HG03457 (cell line): ENCODE data around the gene SLC8A1.

Experiments
- ATAC-seq: cut with Tn5 transposase; IDR thresholded peaks from one replicate; pipeline ENCODE4 v1.9.1; 2021; ENCODE audit warnings: moderate number of reproducible peaks; ENCODE audit not compliant: unreplicated experiment

The SLC8A1 gene

DNA sequence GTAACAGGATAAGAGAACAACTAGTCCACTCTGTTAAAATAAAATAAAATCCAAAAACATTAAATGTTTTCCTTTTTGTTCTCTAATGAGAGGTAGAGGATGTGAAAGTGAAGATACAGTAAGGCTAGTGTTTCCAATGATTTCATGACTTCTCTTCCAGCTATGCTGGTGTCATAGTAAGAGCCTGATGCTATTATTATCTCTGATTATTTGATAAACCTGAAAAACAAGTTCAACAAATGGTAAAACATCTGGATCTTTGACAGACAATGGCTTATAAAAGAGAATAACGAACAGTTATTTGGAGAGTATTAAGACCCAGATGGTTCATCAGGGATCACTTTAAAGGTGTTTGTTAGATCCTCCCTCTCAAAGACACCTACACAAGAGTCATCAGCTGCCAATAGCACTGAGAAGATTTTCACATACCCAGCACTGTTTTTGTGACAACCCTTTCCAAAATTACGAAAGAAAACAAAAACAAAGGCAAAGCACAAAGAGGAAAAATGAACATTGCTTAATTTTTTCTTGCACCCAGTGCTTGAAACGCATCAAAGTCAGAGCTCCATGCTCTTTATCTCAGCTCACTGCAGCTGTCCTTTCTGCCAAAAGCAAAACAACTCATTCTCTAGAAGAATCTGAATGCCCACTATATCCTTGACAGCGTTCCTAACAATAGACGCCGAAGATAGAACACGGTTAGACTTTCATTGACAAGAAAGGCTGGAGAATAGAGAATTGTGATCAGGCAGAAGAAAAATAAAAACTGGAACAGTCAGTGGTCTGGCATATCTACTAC lies 168.6 kb downstream of the SLC8A1 start:
- no peak for ATAC-seq

- ATAC-seq: no peak
These were observed 169.5 kb downstream of the SLC8A1 start for GRCh38 chr2:40282428-40282827.

DNA sequence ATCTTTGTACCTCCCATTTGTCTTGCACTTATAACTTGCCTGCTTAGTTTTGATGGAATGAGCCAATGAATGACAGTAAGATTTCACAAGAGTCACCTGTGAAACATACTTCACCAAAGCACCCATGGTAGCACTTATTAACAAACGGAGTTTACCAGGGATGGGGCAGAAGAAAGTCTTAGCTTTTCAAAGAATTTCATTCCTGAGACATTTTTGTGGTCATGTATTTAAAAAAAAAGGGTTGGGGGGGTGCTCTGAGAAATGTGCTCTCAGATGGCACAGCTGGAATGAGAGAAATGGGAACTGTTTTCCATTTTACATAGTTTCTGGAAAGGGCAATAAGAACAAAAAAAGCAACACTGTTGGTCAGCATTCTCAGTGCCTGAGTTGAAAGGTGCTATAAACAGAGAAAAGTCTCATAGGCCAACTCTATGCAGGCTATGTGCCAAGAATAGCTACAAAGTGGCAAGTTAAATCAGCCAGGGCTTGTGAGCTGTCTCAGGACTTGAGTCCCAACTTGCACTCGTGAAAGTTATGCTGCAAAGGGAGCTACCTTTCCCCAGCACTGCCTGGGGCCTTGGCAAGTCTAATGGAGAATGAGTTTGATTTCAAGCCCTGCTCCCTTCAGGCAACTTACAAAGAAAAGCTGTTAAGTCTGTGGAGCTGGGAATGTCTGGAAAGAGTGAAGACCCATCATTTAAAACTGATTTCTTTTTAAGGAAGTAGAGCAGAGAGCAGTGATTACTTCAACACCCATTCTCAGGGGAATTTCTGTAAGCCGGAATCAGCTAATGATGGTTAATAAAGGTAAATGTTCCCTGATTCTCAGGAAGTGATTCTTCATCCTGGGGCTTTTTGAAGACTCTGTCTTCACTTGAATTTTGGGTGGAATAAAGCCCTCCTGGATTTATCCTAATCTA lies 170.6 kb downstream of the SLC8A1 start:
- peak; percentile 73 for ATAC-seq

GRCh38 chr2:40279482-40279881 lies 172.4 kb downstream of the SLC8A1 start:
- no peak for ATAC-seq

- no peak for ATAC-seq
These were observed 172.9 kb downstream of the SLC8A1 start for GRCh38 chr2:40279001-40279400.

- ATAC-seq: no peak
These were observed 175.8 kb downstream of the SLC8A1 start for GRCh38 chr2:40276076-40276475.

GRCh38 chr2:40274270-40274669 lies 177.6 kb downstream of the SLC8A1 start:
- ATAC-seq: no peak

DNA sequence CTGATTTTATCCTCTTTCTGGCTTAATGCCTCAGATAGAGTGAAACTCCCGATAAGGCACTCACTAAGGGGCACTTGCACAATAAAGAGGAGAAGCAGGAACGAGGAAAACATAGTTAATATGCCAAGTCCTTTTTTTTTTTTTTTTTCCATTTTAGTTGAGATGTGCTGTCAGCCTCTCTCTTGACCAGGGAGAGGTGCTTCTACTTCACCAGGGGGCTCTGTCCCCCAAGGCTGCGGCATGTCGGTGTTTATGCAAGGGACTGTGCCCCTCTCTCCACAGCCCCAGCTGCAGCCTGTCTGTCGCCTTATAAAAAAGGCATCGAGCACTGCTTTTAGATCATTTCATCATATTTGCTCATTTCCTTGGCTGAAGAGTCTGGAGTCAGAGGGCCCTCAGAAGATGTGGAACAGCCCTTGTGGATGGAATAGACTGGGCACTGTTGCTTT lies 178.1 kb downstream of the SLC8A1 start:
- ATAC-seq: no peak

GRCh38 chr2:40271094-40271493 lies 180.8 kb downstream of the SLC8A1 start:
- ATAC-seq: no peak

DNA sequence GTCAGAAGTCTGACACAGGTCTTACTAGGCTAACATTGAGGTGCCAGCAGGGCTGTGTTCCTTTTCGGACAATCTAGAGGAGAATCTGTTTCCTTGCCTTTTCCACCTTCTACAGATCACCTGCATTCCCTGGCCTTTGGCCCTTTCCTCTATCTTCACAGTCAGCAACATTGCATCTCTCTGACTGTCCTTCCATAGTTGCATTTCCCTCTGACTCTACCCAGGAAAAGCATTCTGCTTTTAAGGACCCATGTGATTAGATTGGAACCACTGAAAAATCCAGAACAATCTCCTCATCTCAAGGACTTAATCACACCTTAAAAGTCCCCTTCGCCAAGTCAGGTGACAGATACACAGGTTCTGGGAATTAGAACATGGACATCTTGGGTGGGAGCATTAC lies 181.5 kb downstream of the SLC8A1 start:
- no peak for ATAC-seq

DNA sequence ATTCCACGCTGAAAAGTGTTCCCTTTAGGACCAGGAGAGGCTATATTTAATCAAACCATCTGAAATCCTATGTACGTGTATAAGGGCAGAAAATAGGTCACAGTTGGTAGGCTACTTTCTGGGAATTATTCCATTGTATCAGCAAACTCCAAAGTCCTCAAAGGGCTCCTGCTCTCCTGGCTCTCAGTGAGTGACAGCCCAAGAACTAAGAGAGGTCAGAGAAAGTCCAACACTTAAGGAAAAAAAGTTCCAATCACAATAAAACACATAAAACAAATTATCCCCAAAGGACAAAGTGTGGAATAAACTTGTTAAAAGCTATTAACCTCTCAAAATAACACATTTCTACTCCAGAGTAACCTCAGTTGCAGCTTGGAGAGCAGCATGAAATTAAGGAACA lies 183.3 kb downstream of the SLC8A1 start:
- no peak for ATAC-seq

DNA sequence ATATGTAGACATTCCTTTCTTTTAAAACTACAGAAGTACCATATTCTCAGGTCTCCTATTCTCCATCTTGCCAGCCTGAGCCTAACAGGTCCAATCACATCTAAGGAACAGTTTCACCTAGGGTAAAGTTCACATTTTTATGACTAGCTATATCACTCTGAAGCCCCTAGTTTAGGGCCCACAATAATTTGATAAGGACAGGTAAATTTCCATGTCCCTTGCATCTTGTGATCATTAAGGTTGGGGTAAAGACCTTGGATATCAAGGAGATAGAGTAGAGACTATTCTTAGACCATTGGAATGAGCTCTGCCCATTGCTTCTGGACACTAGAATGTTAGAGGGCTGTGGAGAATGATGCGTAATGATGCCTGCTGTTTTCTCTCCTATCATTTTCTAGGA lies 185.7 kb downstream of the SLC8A1 start:
- ATAC-seq: no peak

GRCh38 chr2:40265602-40266001 lies 186.3 kb downstream of the SLC8A1 start:
- no peak for ATAC-seq

- ATAC-seq: no peak
These were observed 190.8 kb downstream of the SLC8A1 start for GRCh38 chr2:40261042-40261441.

- ATAC-seq: no peak
These were observed 191.5 kb downstream of the SLC8A1 start for GRCh38 chr2:40260437-40260836.

- no peak for ATAC-seq
These were observed 192.0 kb downstream of the SLC8A1 start for GRCh38 chr2:40259900-40260299.

DNA sequence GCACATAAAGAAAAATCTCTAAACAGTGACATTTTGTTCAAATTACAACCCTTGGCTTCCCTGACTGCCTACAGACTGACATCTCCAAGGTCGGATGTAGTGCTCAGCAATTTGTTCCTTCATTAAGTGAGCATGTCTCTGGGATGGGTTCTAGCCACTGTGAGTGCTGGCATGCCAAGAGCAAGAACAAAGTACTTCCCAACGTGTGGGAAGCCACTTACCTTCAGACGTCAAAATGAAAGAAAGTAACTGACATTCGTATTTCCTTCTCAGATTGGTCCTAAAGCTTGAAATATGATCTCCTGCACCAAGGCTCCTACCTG lies 193.8 kb downstream of the SLC8A1 start:
- no peak for ATAC-seq

DNA sequence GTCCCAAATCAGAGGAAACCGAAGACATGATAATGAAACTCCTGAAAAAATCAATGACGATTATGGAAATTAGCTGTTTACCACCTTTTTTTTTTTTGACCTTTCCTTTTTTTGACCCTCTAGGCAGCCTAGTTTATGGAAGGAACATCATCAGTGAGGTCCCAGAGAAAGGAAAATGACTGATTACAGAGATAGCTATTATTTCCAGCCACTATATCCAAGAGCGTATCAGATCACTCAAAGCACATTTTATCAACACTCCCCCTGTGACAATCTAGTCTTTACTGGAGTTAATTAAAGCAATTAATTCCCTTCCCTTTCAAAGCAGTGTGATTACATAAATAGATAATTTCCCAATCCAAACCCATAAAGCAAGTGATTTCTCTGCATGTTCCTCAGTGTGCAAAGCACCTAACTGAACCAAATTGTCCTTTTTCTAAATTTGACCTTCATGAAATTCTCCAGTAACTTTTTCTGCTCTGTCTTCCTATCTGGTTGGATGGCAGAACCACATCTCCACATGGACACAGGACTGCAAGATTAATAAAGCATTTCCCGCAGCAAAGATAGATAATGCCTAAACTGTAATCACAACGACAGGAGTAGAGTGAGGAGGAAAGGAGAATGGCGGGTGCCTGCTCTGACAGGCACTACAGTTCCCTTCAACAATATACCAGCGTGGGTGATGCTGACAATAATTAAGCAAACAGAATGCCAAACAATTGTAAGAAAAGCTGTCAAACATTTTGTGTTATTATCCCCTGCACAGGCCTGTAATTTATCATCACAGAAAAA lies 194.4 kb downstream of the SLC8A1 start:
- no peak for ATAC-seq

DNA sequence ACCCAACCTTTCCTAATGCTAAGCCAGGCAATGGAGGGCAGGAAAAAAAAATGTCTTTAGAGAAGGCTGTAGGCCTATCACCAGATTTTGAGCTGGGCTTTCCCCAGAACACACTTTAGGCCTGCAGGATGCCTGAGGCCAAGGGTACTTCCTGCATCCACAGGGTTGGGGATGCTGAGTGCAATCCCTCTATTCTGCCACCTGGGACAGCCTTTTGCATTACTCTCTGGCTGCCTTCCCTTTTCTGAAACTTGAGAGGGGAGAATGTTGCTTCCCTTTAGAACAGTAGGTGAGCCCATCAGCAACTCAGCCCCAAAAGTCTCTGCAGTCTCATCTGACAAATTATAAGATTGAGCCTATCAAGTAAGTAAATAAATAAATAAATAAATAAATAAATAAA lies 195.2 kb downstream of the SLC8A1 start:
- no peak for ATAC-seq

DNA sequence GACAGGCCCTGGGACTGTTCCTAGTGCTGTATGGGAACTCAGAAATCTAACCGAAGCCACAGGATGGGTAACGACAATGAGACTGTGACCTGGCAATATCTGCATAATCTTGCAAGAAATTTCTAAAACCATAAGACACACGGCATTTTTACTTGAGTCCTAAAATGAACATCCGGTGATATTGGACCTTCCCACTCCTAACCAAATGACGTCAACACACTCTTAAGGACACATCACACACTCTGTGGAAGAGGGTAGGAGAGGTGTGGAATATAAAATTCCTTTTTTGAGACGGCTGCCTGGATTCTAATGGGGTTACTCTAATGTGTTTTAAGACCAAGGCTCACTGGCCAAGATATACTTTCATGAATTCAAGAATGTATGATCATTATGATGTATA lies 195.9 kb downstream of the SLC8A1 start:
- ATAC-seq: no peak

DNA sequence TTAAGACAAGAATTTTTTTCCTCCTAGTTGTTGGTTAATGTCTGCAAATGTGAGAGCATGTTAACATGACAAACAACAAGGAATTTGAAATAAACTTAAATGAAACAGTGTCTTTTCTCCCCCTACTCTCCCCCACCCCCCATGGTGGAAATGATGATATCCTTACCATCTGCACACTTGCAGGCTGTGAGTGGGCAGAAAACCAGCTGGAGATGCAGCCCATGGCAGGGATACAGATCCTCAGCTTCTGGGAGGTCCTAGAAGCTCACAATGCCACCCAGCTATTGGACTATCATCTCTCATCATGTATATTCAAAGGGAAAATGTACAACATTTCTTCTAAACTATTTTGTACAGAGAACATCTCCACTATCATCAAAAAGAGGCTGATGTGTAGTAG lies 196.8 kb downstream of the SLC8A1 start:
- ATAC-seq: no peak
